Neural progenitor cell (in vitro differentiated cells): Measurements from ENCODE around the gene ACTL7B.

ENCODE experiments used
- CTCF ChIP-seq: fragments of 200-600 bp; sonication (generic); IDR thresholded peaks from 2 replicates; pipeline ENCODE4 v1.5.1; 2017; ENCODE audit warnings: antibody characterized with exemption, mild to moderate bottlenecking
- EZH2 ChIP-seq: fragments of 200-600 bp; sonication (generic); IDR thresholded peaks from 2 replicates; pipeline ENCODE4 v1.6.1; 2017; ENCODE audit warnings: antibody characterized with exemption, mild to moderate bottlenecking, moderate library complexity

GRCh38 chr9:108852079-108852478 lies 3.7 kb downstream of the ACTL7B start:
- TF ChIP-seq CTCF (no peak), EZH2 (no peak)
